SK-N-SH treated with all-trans-retinoic acid at 6 μM for 48 hours (cell line): Measurements from ENCODE around the gene ERI3.

Source experiments
- ARNTL ChIP-seq: fragments of 450-650 bp; formaldehyde crosslinking; IDR thresholded peaks from 2 replicates; pipeline ENCODE4 v1.5.0; 2020; ENCODE audit warnings: low read depth, mild to moderate bottlenecking, moderate library complexity, borderline replicate concordance
- BACH2 ChIP-seq: fragments of 250-450 bp; sonication (Bioruptor Pico); IDR thresholded peaks from 2 replicates; pipeline ENCODE4 v1.9.0; 2021; ENCODE audit warnings: mild to moderate bottlenecking, borderline replicate concordance
- CREB5 ChIP-seq: fragments of 250-450 bp; sonication (Bioruptor Pico); IDR thresholded peaks from 2 replicates; pipeline ENCODE4 v1.5.1; 2020; ENCODE audit warnings: low read depth, mild to moderate bottlenecking, moderate library complexity
- CSRNP3 ChIP-seq: fragments of 250-450 bp; sonication (Bioruptor Pico); IDR thresholded peaks from 2 replicates; pipeline ENCODE4 v1.5.1; 2021; ENCODE audit warnings: mild to moderate bottlenecking, moderate library complexity
- RARB ChIP-seq: fragments of 250-450 bp; sonication (Bioruptor Pico); IDR thresholded peaks from 2 replicates; pipeline ENCODE4 v1.8.0; 2021; ENCODE audit warnings: mild to moderate bottlenecking, moderate library complexity
- ZFP30 ChIP-seq: fragments of 450-650 bp; formaldehyde crosslinking; IDR thresholded peaks from 2 replicates; pipeline ENCODE4 v1.5.0; 2022; ENCODE audit warnings: mild to moderate bottlenecking, moderate library complexity
- ZNF565 ChIP-seq: fragments of 450-650 bp; formaldehyde crosslinking; conservative IDR thresholded peaks from 2 replicates; pipeline ENCODE4 v1.5.0; 2020; ENCODE audit warnings: low read depth, mild to moderate bottlenecking, moderate library complexity

- no peak for TF ChIP-seq ZNF565 (CRISPR knock-in tag)
- TF ChIP-seq CSRNP3: no peak
- no peak for TF ChIP-seq ARNTL (CRISPR knock-in tag)
- no peak for TF ChIP-seq CREB5 (CRISPR knock-in tag)
- no peak for TF ChIP-seq RARB (CRISPR knock-in tag)
- TF ChIP-seq BACH2 (CRISPR knock-in tag): no peak
- TF ChIP-seq ZFP30 (CRISPR knock-in tag): no peak
Measured at GRCh38 chr1:44282704-44283426, 72.2 kb downstream of the ERI3 start.
